ENCODE measurements around the gene TCL1B. TPM values are rescaled to one million over a fixed set of nuclear protein-coding genes. Genes with fewer than 3 reads are reported as not detected.
"Not testable (repeated sequence)": the region's sequence is repeated elsewhere in the genome, so short reads cannot be mapped to it uniquely, and the experiment has no call there.

TCL1B gene
- 4.1 TPM for total RNA-seq (ENCODE audit: insufficient read depth, low replicate concordance)

GRCh38 chr14:95685978-95686922, at the start of gene TCL1B:
Gene TCL1B, plus strand, starts transcription at chr14:95686426. Its CDS starts 42 bp downstream, at chr14:95686468.
- DNase-seq (ENCODE audit: low spot score) = no peak

DNA sequence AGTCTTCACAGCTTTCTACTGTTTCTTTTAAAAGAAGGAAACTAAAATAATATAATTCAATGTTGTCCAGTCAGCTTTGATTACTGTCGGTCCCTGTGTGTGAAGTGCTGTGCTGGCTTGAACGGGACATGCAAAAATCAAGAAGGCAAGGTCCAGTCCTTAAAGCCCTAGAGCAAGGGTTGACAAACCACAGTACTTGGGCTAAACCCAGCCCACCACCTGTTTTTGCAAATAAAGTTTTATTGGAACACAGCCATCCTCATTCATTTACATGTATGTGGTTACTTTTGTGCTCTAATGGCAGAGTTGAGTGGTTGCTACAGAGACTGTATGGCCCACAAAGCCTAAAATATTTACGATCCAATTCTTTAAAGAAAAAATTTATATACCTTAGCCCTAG, 41.2 kb upstream of the TCL1B start:
- DNase-seq (ENCODE audit: low spot score) = no peak

DNA sequence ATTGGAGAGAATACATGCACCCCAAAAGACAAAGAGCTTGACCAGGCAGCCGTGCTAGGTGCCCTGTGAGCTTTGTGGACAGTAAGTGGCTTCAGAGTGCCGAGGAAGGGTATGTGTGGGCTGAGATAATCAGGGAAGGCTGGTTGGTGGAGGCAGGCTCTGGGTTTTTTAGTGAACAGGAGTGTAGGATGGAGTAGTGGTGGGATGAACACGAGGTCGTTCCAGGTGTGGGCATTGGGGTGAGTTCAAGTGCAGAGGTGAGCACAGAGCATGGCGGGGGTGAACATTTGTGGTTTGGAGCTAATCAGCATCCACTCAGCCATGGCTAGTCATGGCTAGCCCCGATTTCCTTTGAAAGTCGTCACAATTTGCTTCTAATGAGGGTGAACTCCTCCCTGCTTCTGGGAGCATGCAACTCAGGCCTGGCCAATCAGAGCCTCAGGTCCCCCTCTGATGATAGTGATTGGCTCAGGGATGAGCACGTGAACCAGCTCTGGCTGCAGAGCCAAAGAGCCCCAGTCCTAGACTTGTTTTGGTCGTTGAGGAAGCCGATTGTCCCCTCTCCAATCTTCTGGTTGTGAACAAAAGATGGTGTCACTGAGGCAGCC, 40.7 kb upstream of the TCL1B start:
- DNase-seq (ENCODE audit: low spot score) = no peak

DNA sequence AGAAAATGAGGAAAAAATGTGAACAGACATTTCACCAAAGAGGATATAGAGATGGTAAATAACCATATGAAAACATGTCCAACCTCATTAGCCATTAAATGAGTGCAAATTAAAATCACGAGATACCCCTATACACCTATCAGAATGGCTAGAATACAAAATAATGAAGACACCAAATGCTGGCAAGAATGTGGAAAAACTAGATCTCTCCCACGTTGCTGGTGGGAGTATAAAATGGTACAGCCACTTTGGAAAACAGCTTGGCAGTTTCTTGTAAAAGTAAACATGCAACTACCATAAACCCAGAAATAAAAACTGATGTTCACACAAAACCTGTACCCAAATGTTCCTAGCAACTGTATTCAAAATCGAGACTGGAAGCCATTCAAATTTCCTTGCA, 38.3 kb upstream of the TCL1B start:
- DNase-seq (ENCODE audit: low spot score) = no peak

GRCh38 chr14:95649230-95649629, 37.0 kb upstream of the TCL1B start:
- DNase-seq (ENCODE audit: low spot score) = no peak

GRCh38 chr14:95651028-95651427, 35.2 kb upstream of the TCL1B start:
- DNase-seq (ENCODE audit: low spot score) = no peak

- no peak for DNase-seq (ENCODE audit: low spot score)
These were observed 34.2 kb upstream of the TCL1B start for GRCh38 chr14:95651821-95652583.

DNA sequence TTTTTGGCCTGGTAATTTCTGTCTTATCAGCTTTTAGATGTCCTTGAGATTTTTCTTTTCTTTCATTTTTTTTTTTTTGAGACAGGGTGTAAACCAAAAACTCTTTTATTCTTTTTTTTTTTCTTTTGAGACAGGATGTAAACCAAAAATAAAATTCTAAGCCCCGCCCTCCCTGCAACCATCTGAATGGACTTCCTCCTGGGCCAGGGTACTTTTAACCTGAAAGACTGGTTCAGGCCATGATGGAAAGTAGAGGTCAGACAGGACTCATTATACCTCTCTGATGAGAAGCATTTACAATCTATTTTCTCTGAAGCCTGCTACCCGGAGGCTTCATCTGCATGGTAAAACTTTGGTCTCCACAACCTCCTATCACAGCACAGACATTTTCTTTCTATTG, 33.5 kb upstream of the TCL1B start:
- DNase-seq (ENCODE audit: low spot score) = no peak

- no peak for DNase-seq (ENCODE audit: low spot score)
These were observed 30.8 kb upstream of the TCL1B start for GRCh38 chr14:95655461-95655860.

GRCh38 chr14:95656634-95657033, 29.6 kb upstream of the TCL1B start:
- no peak for DNase-seq (ENCODE audit: low spot score)

GRCh38 chr14:95657454-95657853, 28.8 kb upstream of the TCL1B start:
- no peak for DNase-seq (ENCODE audit: low spot score)

GRCh38 chr14:95659293-95659989, 26.8 kb upstream of the TCL1B start:
- no peak for DNase-seq (ENCODE audit: low spot score)

DNA sequence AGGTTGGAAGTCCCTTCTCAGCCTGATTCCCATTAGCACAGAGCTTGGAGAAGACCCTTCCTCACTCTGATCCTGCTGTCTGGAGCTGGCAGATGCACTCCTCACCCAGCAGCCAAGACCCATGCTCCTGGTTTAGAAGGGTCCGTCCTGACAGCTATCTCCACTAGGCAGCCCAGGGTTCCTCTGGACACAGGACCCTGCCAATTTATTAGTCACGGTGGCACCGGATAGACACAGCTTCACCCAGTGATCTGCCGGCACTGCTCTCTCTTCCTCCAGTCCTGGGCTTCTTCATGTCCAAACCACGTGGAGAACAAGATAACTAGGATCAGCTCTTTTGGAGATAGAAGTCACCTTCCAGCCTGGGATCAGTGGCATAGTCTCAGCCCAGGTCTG, 26.2 kb upstream of the TCL1B start:
- DNase-seq (ENCODE audit: low spot score) = no peak

- no peak for DNase-seq (ENCODE audit: low spot score)
These were observed 25.3 kb upstream of the TCL1B start for GRCh38 chr14:95660651-95661515.

DNA sequence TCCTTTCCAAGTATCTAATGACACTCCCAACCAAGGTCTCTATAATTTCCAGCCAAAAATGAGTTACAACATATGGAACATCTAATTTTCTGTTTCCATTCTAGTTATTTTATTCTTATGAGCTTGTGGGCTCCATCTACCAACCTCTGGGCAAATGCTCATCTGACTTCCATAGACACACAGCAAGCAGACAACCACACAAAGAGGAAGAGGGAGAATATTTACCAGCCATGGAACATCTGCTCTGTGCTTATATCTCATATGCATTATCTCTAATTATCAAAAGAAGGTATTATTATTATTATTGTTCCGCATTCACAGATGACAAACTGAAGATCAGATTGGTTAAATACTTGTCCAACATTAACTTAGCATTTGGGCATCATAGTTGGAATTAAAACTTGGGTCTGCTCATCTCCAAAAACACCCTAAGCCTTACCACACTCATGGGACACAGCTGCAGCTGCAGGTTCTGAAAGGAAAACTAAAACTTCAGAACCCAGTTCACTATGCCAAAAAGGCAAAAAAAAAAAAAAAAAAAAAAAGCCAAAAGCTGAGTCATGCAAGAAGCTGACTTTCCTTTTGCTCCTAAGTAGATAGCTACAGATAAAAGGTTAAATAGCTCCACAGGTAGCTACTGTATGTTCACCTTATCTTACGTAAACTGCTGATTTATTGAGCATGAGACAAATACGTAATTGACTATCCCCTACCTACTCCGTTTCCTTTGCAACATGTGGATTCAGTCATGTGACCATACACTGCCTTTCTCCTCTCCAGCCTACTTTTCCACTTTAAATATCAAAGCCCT, 23.6 kb upstream of the TCL1B start:
- no peak for DNase-seq (ENCODE audit: low spot score)

- no peak for DNase-seq (ENCODE audit: low spot score)
These were observed 22.9 kb upstream of the TCL1B start for GRCh38 chr14:95663226-95663797.

DNA sequence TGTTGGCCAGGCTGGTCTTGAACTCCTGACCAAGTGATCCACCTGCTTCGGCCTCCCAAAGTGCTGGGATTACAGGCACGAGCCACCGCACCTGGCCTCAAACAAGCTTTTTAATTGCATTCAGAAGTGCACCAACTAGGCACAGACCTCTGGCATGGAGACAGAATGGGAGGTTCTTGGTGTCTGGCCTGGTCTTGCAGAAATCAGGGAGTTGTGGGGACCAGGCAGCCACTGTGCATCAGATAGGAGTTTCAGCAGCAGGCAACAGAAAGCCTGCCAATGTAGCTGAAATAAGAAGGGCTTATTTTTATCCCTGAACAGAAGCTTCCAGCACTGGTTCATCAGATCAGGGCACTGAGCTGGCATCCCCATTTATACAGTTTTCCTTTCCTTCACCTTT, 22.2 kb upstream of the TCL1B start:
- no peak for DNase-seq (ENCODE audit: low spot score)

GRCh38 chr14:95664546-95664945, 21.7 kb upstream of the TCL1B start:
- no peak for DNase-seq (ENCODE audit: low spot score)

DNA sequence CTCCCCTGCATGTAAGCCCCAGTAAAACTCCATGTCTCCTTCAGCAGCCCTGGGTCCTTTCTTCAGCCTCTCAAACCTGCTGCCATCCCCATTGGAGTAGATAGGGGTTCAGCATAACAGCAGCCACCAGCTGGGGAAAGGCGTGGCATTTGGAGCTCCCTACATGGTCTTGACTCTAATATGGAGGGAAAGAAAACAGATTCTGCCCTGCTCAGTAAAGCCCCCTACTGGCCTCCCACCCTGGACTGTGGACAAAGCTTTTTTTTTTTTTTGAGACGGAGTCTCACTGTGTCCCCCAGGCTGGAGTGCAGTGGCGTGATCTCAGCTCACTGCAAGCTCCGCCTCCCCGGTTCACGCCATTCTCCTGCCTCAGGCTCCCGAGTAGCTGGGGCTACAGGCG, 20.7 kb upstream of the TCL1B start:
- DNase-seq (ENCODE audit: low spot score) = not testable (repeated sequence)

Measured in umbilical cord (tissue), 2 donors.